Mononuclear cell (primary cell): ENCODE data around the gene SYCE1L. TPM values are rescaled to one million over a fixed set of nuclear protein-coding genes. Genes with fewer than 3 reads are reported as not detected.
A peak's percentile ranks its signal among the peaks of the same experiment; 100 is the strongest.
"Not testable (repeated sequence)": the region's sequence is repeated elsewhere in the genome, so short reads cannot be mapped to it uniquely, and the experiment has no call there.

Source experiments
- H3K27me3 ChIP-seq: 2 replicates; pipeline ENCODE4 v1.6.0; 2011; ENCODE audit warnings: low read length, control low read depth; ENCODE audit not compliant: insufficient read depth
- H3K4me1 ChIP-seq: 2 replicates; pipeline ENCODE4 v1.5.1; 2011; ENCODE audit warnings: mild to moderate bottlenecking, low read length, control low read depth; ENCODE audit not compliant: insufficient read depth
- H3K4me3 ChIP-seq: 2 replicates; pipeline ENCODE4 v1.5.1; 2011; ENCODE audit warnings: mild to moderate bottlenecking, low read length, moderate library complexity
- H3K9me3 ChIP-seq: 2 replicates; pipeline ENCODE4 v1.5.1; 2011; ENCODE audit warnings: low read depth, mild to moderate bottlenecking, control low read depth, low read length
- total RNA-seq: library from RNA; depleted of rRNA; stranded (reverse); fragments of >200 nt; gene quantifications from one replicate; pipeline ENCODE4 v1.2.3, GENCODE V29; 2012

The SYCE1L gene, protein sequence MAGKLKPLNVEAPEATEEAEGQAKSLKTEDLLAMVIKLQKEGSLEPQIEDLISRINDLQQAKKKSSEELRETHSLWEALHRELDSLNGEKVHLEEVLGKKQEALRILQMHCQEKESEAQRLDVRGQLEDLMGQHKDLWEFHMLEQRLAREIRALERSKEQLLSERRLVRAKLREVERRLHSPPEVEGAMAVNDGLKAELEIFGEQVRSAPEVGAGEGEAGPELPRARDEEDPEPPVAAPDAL
- total RNA-seq, result 0.52 TPM

GRCh38 chr16:77199211-77199610, at the start of gene SYCE1L:
SYCE1L (plus strand) TSS chr16:77199408; CDS start chr16:77199452, 44 bp downstream.
- no peaks in the 10 kb centered on the region for H3K27me3 ChIP-seq
- peaks cover 3% of the 10 kb centered on the region for H3K4me1 ChIP-seq
- no peaks in the 10 kb centered on the region for H3K9me3 ChIP-seq
- H3K4me3 ChIP-seq, result no peak within 1 kb of the TSS

DNA sequence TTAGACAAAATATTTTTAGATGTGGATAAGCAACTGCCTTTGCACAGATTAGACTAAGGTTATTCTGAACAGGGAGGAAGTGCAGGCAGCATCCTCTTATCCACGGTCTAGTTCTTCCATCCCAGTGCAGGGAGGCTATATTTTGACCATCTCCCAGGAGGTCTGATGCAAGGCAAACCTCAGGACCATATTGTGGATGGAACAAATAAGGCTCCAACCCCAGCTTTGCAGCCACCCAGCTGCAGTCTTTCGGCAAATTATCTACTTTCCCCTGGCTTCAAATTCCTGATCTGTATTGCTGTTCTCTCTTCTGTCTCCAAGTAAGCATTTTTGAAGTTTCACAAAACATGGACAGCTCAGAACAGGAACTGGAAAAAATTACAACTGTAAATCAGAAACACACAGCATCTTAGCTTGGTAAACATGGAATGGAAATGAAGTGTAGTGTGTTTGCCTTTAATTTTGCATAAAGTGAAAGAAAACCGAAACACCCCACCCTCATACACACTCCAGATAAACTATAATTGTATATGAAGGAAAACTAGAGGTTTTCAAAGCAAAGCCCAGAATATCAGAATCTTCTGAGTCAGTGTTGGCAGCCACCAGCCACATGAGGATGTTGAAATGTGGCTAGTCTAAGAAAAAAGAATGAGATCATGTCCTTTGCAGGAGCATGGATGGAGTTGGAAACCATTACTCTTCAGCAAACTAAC, 41.7 kb upstream of the SYCE1L start:
- Histone ChIP-seq H3K4me1 (no peaks in the 10 kb centered on the region), H3K4me3 (no peak overlapping the region), H3K27me3 (peaks cover 4% of the 10 kb centered on the region), H3K9me3 (no peaks in the 10 kb centered on the region)

DNA sequence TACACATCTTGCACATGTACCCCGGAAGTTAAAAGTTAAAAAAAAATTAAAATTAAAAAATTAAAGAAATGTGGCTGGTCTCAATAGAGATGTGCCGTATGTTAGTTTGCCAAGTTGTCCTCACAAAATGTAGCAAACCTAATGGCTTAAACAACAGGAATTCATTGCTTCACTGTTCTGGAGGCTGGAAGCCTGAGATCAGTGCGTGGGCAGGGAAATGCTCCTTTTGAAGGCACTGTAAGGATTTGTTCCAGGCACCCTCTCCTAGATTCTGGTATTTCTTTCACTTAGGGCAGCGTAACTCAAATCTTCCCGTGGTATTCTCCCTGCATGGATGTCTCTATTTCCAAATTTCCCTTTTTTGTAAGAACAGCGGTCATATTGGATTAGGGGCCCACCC, 40.9 kb upstream of the SYCE1L start:
- Histone ChIP-seq H3K4me1 (no peaks in the 10 kb centered on the region), H3K27me3 (peaks cover 4% of the 10 kb centered on the region), H3K9me3 (no peaks in the 10 kb centered on the region), H3K4me3 (no peak overlapping the region)

GRCh38 chr16:77165006-77165405, 34.2 kb upstream of the SYCE1L start:
- Histone ChIP-seq H3K4me3 (no peak overlapping the region), H3K27me3 (peaks cover 4% of the 10 kb centered on the region), H3K4me1 (no peaks in the 10 kb centered on the region), H3K9me3 (no peaks in the 10 kb centered on the region)

GRCh38 chr16:77165536-77166236, 33.5 kb upstream of the SYCE1L start:
- H3K9me3 ChIP-seq, H3K27me3 ChIP-seq, H3K4me3 ChIP-seq, H3K4me1 ChIP-seq: not testable (repeated sequence)

GRCh38 chr16:77166726-77167125, 32.5 kb upstream of the SYCE1L start:
- H3K4me1 ChIP-seq, result no peaks in the 10 kb centered on the region
- no peak overlapping the region for H3K4me3 ChIP-seq
- peaks cover 5% of the 10 kb centered on the region for H3K27me3 ChIP-seq
- no peaks in the 10 kb centered on the region for H3K9me3 ChIP-seq

- H3K4me3 ChIP-seq, result no peak overlapping the region
- peaks cover 5% of the 10 kb centered on the region for H3K27me3 ChIP-seq
- no peaks in the 10 kb centered on the region for H3K4me1 ChIP-seq
- H3K9me3 ChIP-seq, result no peaks in the 10 kb centered on the region
Measured at GRCh38 chr16:77168901-77169300, 30.3 kb upstream of the SYCE1L start.

- Histone ChIP-seq H3K4me1 (no peaks in the 10 kb centered on the region), H3K9me3 (no peaks in the 10 kb centered on the region), H3K4me3 (no peak overlapping the region), H3K27me3 (peaks cover 5% of the 10 kb centered on the region)
Measured at GRCh38 chr16:77169650-77170236, 29.5 kb upstream of the SYCE1L start.

GRCh38 chr16:77170805-77171204, 28.4 kb upstream of the SYCE1L start:
- H3K4me3 ChIP-seq, result no peak overlapping the region

DNA sequence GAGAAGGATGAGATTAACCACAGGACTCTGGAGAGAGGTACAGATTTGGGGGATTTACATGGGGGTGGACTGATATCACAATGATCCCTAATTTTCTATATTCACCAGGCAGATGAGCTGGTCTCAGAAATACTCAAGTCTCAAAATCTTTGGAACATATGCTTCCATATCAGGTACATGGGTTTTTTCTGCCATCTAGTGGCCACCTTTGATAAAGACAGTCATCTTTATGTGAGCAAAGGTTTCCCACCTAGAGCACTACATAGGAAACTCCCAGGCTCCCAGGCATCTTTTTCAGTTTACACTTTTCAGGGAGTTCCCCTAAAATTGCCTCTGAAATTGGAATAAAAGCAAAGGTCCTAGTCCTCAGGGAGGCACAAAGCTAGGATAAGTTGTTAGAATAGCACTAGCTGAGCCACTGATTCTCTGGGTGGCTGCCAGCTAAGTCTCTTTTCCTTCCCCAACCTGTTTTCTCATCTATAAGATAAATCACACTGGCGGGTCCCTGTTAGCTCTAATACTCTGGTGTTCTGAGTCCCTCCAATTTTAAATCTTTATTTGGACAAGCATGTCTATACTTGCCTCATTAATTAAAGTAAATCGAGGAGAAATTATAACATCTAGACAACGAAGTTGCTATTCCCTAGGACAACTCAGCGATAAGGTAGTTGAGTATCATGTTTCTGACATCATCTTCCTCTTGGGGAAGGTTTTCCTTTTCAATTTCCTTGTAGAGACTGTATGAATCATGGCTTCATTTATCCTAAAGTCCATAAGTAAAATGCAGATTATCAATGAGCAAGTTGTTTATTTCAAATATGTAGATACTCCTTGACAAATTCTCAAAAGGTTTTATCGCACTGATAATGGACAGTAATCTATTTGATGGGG, 27.2 kb upstream of the SYCE1L start:
- Histone ChIP-seq H3K27me3 (peaks cover 14% of the 10 kb centered on the region), H3K4me1 (no peaks in the 10 kb centered on the region), H3K9me3 (no peaks in the 10 kb centered on the region), H3K4me3 (no peak overlapping the region)

More at GRCh38 chr16:77170805-77171204, 28.4 kb upstream of the SYCE1L start:
- H3K27me3 ChIP-seq, result peaks cover 10% of the 10 kb centered on the region
- H3K4me1 ChIP-seq, result no peaks in the 10 kb centered on the region
- no peaks in the 10 kb centered on the region for H3K9me3 ChIP-seq

DNA sequence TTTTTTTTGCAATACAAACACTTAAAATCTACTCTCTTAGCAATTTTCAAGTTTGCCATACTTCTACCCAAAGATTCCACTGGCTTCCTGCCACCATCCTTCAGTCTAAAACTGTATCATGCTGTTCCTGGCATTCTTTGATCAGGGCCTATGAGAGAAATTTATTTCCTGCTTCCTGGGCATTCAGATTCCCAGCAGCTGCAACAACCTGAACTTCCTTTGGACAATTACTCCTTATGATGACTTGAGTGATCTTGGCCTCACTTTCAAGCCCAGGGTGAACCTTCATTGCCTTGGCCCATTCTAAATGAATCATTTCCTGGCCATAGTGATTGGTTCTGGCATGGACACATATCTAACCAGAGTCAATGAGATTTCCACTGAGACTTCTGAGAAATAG, 26.3 kb upstream of the SYCE1L start:
- Histone ChIP-seq H3K4me1 (no peaks in the 10 kb centered on the region), H3K4me3 (no peak overlapping the region), H3K9me3 (no peaks in the 10 kb centered on the region), H3K27me3 (peaks cover 14% of the 10 kb centered on the region)

DNA sequence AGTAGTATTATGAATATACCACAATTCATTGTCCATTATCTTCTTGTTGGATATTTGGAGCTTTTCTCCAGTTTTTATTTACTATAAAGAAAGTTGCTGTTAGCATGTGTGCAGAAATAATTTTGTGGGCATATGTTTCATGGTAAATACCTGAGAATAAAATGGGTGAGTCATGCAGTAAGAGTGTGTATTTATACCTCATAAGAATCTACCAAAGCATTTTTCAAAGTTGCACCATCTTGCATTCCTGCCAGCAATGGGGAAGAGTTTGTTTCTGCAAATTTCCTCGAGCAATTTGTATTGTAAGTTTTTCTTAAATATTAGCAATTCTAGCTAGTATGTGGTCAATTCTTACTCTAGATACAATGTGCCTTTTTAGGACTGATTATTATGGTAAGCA, 16.1 kb upstream of the SYCE1L start:
- Histone ChIP-seq H3K4me1 (no peaks in the 10 kb centered on the region), H3K27me3 (peaks cover 14% of the 10 kb centered on the region)

GRCh38 chr16:77186298-77186697, 12.9 kb upstream of the SYCE1L start:
- Histone ChIP-seq H3K4me1 (peaks cover 10% of the 10 kb centered on the region), H3K27me3 (peaks cover 14% of the 10 kb centered on the region)
- H3K9me3 ChIP-seq, H3K4me3 ChIP-seq: not testable (repeated sequence)

More for the DNA sequence above, 16.1 kb upstream of the SYCE1L start:
- Histone ChIP-seq H3K4me3 (no peak overlapping the region), H3K9me3 (no peaks in the 10 kb centered on the region)

- Histone ChIP-seq H3K9me3 (no peaks in the 10 kb centered on the region), H3K4me3 (peak overlapping the region; percentile 99), H3K27me3 (peaks cover 7% of the 10 kb centered on the region), H3K4me1 (peaks cover 33% of the 10 kb centered on the region)
Measured at GRCh38 chr16:77190190-77190477, 9.1 kb upstream of the SYCE1L start.
